BE2C (cell line): Measurements from ENCODE around the gene CHPF.

Experiments
- DNase-seq: peaks from one replicate; pipeline ENCODE4 v3.0.0-alpha.2; 2020
- H3K27me3 ChIP-seq: fragments of 250-450 bp; sonication (Bioruptor Pico); 2 replicates; pipeline ENCODE4 v1.5.1; 2020; ENCODE audit warnings: mild to moderate bottlenecking
- H3K36me3 ChIP-seq: fragments of 250-450 bp; sonication (Bioruptor Pico); 2 replicates; pipeline ENCODE4 v1.5.1; 2020; ENCODE audit warnings: mild to moderate bottlenecking
- H3K4me1 ChIP-seq: fragments of 250-450 bp; sonication (Bioruptor Pico); 2 replicates; pipeline ENCODE4 v1.5.1; 2020
- H3K4me3 ChIP-seq: 2 replicates; pipeline ENCODE4 v1.5.1; 2011; ENCODE audit warnings: low read depth, low read length
- H3K9me3 ChIP-seq: fragments of 250-450 bp; sonication (Bioruptor Pico); 2 replicates; pipeline ENCODE4 v1.5.1; 2020
- TF ChIP-seq, protein P1 (sequence below): IDR thresholded peaks from 2 replicates; pipeline ENCODE4 v1.5.1; 2012; ENCODE audit warnings: mild to moderate bottlenecking, low read depth, low read length

Gene CHPF

DNA sequence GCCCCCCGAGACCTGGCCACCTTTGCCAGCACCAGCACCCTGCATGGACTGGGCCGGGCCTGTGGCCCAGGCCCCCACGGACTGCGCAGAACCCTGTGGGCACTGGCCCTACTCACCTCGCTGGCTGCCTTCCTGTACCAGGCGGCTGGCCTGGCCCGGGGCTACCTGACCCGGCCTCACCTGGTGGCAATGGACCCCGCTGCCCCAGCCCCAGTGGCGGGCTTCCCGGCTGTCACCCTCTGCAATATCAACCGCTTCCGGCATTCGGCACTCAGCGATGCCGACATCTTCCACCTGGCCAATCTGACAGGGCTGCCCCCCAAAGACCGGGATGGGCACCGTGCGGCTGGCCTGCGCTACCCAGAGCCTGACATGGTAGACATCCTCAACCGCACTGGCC, 28.8 kb downstream of the CHPF start:
- H3K4me3 ChIP-seq = peak overlapping the region; percentile 53
- H3K4me1 ChIP-seq = peaks cover 65% of the 10 kb centered on the region

DNA sequence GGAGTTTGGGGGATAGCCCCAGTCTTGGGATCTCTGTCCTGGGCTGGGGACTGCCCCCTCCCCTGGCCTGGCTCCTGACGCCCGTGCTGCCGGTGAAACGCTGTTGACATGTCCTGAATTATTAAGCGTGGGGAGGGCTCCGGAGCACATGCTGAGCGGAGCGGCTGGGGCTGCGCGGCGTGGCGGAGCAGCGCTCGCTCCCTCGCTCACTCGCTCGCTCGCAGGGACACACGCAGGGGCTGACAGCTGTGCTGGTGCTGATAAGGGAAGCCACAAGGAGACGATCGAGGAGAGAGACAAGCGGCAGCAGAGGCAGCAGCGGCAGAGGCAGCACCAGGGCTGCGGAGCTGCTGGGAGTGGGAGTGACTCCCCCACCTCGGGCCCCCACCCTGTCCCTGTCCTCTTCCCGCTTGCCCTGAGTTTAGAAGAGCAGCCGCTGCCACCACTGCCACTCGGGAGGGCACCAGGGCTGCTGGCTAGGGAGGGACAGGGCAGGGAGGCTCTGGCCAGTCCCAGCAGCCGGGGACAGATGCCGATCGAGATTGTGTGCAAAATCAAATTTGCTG, 29.3 kb downstream of the CHPF start, which contains the start of gene ASIC4:
Gene ASIC4, plus strand, starts transcription at position 287 of the 566 bp plus-strand sequence. Its CDS starts 243 bp downstream, at position 530.
- Histone ChIP-seq H3K9me3 (no peaks in the 10 kb centered on the region), H3K4me3 (peak within 1 kb of the TSS; percentile 53), H3K27me3 (no peaks in the 10 kb centered on the region), H3K36me3 (no peaks in the 10 kb centered on the region), H3K4me1 (peaks cover 66% of the 10 kb centered on the region)
- peak; percentile 76 for DNase-seq
- TF ChIP-seq, protein P1, sequence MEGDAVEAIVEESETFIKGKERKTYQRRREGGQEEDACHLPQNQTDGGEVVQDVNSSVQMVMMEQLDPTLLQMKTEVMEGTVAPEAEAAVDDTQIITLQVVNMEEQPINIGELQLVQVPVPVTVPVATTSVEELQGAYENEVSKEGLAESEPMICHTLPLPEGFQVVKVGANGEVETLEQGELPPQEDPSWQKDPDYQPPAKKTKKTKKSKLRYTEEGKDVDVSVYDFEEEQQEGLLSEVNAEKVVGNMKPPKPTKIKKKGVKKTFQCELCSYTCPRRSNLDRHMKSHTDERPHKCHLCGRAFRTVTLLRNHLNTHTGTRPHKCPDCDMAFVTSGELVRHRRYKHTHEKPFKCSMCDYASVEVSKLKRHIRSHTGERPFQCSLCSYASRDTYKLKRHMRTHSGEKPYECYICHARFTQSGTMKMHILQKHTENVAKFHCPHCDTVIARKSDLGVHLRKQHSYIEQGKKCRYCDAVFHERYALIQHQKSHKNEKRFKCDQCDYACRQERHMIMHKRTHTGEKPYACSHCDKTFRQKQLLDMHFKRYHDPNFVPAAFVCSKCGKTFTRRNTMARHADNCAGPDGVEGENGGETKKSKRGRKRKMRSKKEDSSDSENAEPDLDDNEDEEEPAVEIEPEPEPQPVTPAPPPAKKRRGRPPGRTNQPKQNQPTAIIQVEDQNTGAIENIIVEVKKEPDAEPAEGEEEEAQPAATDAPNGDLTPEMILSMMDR = no peak

More for the DNA sequence above, 28.8 kb downstream of the CHPF start:
- H3K27me3 ChIP-seq = no peaks in the 10 kb centered on the region
- TF ChIP-seq, protein P1 = no peak
- no peaks in the 10 kb centered on the region for H3K36me3 ChIP-seq
- H3K9me3 ChIP-seq = no peaks in the 10 kb centered on the region
- no peak for DNase-seq

DNA sequence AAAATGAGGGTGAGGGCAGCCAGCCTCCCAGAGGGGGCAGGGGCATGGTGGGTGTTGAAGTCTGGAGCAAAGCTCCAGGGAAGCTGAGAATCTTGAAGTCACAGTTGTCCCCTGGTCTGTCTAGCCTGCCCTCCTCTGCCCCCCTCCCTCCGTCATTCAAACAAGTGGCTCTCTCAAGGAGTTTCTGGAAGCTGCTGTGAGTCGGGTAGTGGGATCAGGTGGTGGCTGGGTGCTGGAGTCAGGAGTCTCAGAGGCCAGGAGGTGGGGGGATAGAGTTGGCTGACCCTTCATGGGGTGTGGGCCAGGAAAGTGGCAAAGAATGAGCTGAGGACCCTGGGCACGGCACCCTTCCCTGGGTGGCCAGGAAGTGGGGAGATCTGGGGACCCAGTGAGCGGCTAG, 29.8 kb downstream of the CHPF start:
- no peaks in the 10 kb centered on the region for H3K27me3 ChIP-seq

GRCh38 chr2:219512524-219513216, 30.9 kb downstream of the CHPF start:
- TF ChIP-seq, protein P1 = no peak
- Histone ChIP-seq H3K36me3 (no peaks in the 10 kb centered on the region), H3K4me3 (peak overlapping the region; percentile 19), H3K4me1 (peaks cover 75% of the 10 kb centered on the region), H3K9me3 (no peaks in the 10 kb centered on the region), H3K27me3 (no peaks in the 10 kb centered on the region)
- DNase-seq = peak; percentile 69

More for the DNA sequence above, 29.8 kb downstream of the CHPF start:
- Histone ChIP-seq H3K9me3 (no peaks in the 10 kb centered on the region), H3K4me3 (peak overlapping the region; percentile 53), H3K4me1 (peaks cover 67% of the 10 kb centered on the region), H3K36me3 (no peaks in the 10 kb centered on the region)
- no peak for DNase-seq
- TF ChIP-seq, protein P1 = no peak

GRCh38 chr2:219511547-219512325, 31.9 kb downstream of the CHPF start:
- Histone ChIP-seq H3K27me3 (no peaks in the 10 kb centered on the region), H3K36me3 (no peaks in the 10 kb centered on the region), H3K9me3 (no peaks in the 10 kb centered on the region), H3K4me1 (peaks cover 82% of the 10 kb centered on the region), H3K4me3 (peak overlapping the region; percentile 44)
- DNase-seq = peak; percentile 88
- TF ChIP-seq, protein P1 = no peak
